GM21786 (cell line): ENCODE data around the gene GGT6.

Experiments
- ATAC-seq: cut with Tn5 transposase; IDR thresholded peaks from one replicate; pipeline ENCODE4 v1.9.1; 2021; ENCODE audit not compliant: unreplicated experiment

GGT6 gene

GRCh38 chr17:4554997-4555799, 5.2 kb downstream of the GGT6 start, which contains the start of gene MYBBP1A:
Gene MYBBP1A, minus strand, starts transcription at chr17:4555384. Its CDS starts 60 bp downstream, at chr17:4555324.
- ATAC-seq, result peak; percentile 82

GRCh38 chr17:4554441-4554996, 5.9 kb downstream of the GGT6 start:
- no peak for ATAC-seq

- no peak for ATAC-seq
Observed at GRCh38 chr17:4553669-4554068, 6.7 kb downstream of the GGT6 start.

GRCh38 chr17:4551796-4552525, 8.4 kb downstream of the GGT6 start:
- ATAC-seq, result no peak

- no peak for ATAC-seq
Observed at GRCh38 chr17:4551141-4551540, 9.2 kb downstream of the GGT6 start.

- no peak for ATAC-seq
Observed at GRCh38 chr17:4550534-4551039, 9.8 kb downstream of the GGT6 start.

- no peak for ATAC-seq
Observed at GRCh38 chr17:4549781-4550533, 10.4 kb downstream of the GGT6 start.

GRCh38 chr17:4548721-4549531, 11.5 kb downstream of the GGT6 start:
- ATAC-seq, result no peak

GRCh38 chr17:4548061-4548461, 12.3 kb downstream of the GGT6 start:
- ATAC-seq, result no peak

- ATAC-seq, result no peak
Observed at GRCh38 chr17:4547118-4547906, 13.1 kb downstream of the GGT6 start.

- ATAC-seq, result no peak
Observed at GRCh38 chr17:4545217-4545951, 15.0 kb downstream of the GGT6 start.

GRCh38 chr17:4544951-4545216, 15.5 kb downstream of the GGT6 start:
- no peak for ATAC-seq

GRCh38 chr17:4544135-4544950, 16.0 kb downstream of the GGT6 start:
- ATAC-seq, result no peak

GRCh38 chr17:4543557-4544026, 16.8 kb downstream of the GGT6 start:
- no peak for ATAC-seq

- ATAC-seq, result no peak
Observed at GRCh38 chr17:4542726-4543191, 17.6 kb downstream of the GGT6 start.

GRCh38 chr17:4542003-4542725, 18.2 kb downstream of the GGT6 start:
- no peak for ATAC-seq

GRCh38 chr17:4541328-4542002, 18.9 kb downstream of the GGT6 start:
- ATAC-seq, result no peak
